ENCODE results near the gene PLOD2. TPM values are rescaled to one million over a fixed set of nuclear protein-coding genes. Genes with fewer than 3 reads are reported as not detected.

Gene PLOD2
- total RNA-seq, 4 donors from 2014 or later = 4.4 to 11.6 (median 10.1) TPM

GRCh38 chr3:146130881-146131371 is 30.1 kb downstream of the PLOD2 start:
- intact Hi-C loops (cut with DNase I; ENCODE audit: low total_unique reads) = no loop called here
- no peak overlapping the region for H3K4me3 ChIP-seq (ENCODE audit: low read depth, poor library complexity, severe bottlenecking)
- WGBS, 2 donors = 81 to 93% methylated on average over 2 of the region's 2 CpGs
- TF ChIP-seq, protein P1, sequence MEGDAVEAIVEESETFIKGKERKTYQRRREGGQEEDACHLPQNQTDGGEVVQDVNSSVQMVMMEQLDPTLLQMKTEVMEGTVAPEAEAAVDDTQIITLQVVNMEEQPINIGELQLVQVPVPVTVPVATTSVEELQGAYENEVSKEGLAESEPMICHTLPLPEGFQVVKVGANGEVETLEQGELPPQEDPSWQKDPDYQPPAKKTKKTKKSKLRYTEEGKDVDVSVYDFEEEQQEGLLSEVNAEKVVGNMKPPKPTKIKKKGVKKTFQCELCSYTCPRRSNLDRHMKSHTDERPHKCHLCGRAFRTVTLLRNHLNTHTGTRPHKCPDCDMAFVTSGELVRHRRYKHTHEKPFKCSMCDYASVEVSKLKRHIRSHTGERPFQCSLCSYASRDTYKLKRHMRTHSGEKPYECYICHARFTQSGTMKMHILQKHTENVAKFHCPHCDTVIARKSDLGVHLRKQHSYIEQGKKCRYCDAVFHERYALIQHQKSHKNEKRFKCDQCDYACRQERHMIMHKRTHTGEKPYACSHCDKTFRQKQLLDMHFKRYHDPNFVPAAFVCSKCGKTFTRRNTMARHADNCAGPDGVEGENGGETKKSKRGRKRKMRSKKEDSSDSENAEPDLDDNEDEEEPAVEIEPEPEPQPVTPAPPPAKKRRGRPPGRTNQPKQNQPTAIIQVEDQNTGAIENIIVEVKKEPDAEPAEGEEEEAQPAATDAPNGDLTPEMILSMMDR (IDR thresholded peaks at IDR 0.05) = no peak
- no peak for TF ChIP-seq POLR2A (IDR thresholded peaks at IDR 0.05)
- no peak for DNase-seq (ENCODE audit: low spot score in 2 of 2)

DNA sequence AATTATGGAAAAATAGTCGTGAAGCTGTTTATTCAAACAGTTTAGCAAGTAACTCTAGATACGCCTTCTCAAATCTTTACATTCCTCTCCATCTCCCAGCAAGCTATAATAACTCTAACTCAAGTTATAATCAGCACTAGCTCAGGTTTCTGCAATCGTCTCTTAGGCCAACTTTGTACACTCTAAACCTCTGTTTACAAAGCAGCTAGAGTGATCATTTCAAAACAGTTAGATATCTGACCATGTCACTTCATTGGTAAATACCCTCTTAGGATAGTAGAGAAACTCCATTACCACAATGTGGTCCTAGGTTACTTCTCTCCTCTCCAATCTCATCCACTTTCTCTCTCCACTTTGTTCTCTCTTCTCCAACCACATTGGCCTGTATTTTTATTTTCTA is 31.2 kb downstream of the PLOD2 start:
- intact Hi-C loops (cut with DNase I; ENCODE audit: low total_unique reads) = no loop called here
- WGBS, 2 donors = 88 to 89% methylated on average over 3 of the region's 3 CpGs
- no peak for DNase-seq (ENCODE audit: low spot score in 2 of 2)

GRCh38 chr3:146128939-146129338 is 32.0 kb downstream of the PLOD2 start:
- TF ChIP-seq, protein P1 (IDR thresholded peaks at IDR 0.05) = no peak
- TF ChIP-seq POLR2A (IDR thresholded peaks at IDR 0.05) = no peak
- 86 to 92% methylated on average over 1 of the region's 1 CpG for WGBS, 2 donors
- intact Hi-C loops (cut with DNase I; ENCODE audit: low total_unique reads) = no loop called here
- no peak for DNase-seq (ENCODE audit: low spot score in 2 of 2)
- no peak overlapping the region for H3K4me3 ChIP-seq (ENCODE audit: low read depth, poor library complexity, severe bottlenecking)

More for the DNA sequence above, 31.2 kb downstream of the PLOD2 start:
- H3K4me3 ChIP-seq (ENCODE audit: low read depth, poor library complexity, severe bottlenecking) = no peak overlapping the region
- no peak for TF ChIP-seq POLR2A (IDR thresholded peaks at IDR 0.05)
- TF ChIP-seq, protein P1 (IDR thresholded peaks at IDR 0.05) = no peak

DNA sequence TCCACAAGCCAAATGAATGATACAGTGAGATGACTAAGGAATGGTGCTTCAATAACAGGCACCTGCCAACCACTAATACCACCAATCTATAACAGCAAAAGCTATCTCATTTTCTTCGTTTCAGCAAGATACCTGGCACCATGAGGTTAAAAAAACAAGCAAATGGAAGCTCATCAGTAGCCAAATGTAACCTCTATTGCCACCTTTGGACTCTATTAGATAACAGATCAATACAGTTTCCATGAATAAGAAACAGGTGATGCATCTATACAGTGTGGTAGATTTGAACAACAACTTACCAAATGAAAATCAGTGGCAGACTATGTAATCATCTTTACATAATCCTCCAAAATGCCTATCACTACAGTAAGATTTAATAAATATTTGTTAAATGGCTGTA is 32.8 kb downstream of the PLOD2 start:
- intact Hi-C loops (cut with DNase I; ENCODE audit: low total_unique reads) = no loop called here
- TF ChIP-seq, protein P1 (IDR thresholded peaks at IDR 0.05) = no peak
- no peak for TF ChIP-seq POLR2A (IDR thresholded peaks at IDR 0.05)
- no peak for DNase-seq (ENCODE audit: low spot score in 2 of 2)
- no peak overlapping the region for H3K4me3 ChIP-seq (ENCODE audit: low read depth, poor library complexity, severe bottlenecking)
- WGBS, 2 donors = 87 to 98% methylated on average over 1 of the region's 1 CpG

DNA sequence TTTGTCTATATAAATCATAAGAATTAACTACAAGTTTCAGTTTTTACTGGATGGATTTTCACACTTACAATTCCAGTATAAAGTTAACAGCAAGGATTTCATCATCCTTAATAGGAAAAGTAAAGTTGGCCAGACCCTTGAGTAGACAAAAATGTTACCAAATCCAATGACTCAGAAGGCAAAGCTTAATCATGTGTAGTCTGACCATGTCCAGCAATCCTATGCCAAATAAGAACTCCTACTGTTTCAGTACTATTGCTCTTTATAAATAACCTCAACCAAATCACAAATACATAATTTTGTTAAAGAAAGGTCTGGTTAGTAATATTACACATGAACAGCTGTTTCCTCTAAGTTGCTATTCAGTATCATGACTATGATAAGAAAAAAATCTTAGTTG is 35.0 kb downstream of the PLOD2 start:
- intact Hi-C loops (cut with DNase I; ENCODE audit: low total_unique reads) = no loop called here
- no peak for DNase-seq (ENCODE audit: low spot score in 2 of 2)
- TF ChIP-seq, protein P1 (IDR thresholded peaks at IDR 0.05) = no peak
- TF ChIP-seq POLR2A (IDR thresholded peaks at IDR 0.05) = no peak
- no peak overlapping the region for H3K4me3 ChIP-seq (ENCODE audit: low read depth, poor library complexity, severe bottlenecking)

GRCh38 chr3:146124126-146124801 is 36.7 kb downstream of the PLOD2 start:
- no peak for DNase-seq (ENCODE audit: low spot score in 2 of 2)
- 81 to 84% methylated on average over 6 of the region's 6 CpGs for WGBS, 2 donors
- no peak overlapping the region for H3K4me3 ChIP-seq (ENCODE audit: low read depth, poor library complexity, severe bottlenecking)
- TF ChIP-seq POLR2A (IDR thresholded peaks at IDR 0.05) = no peak
- TF ChIP-seq, protein P1 (IDR thresholded peaks at IDR 0.05) = no peak
- intact Hi-C loops (cut with DNase I; ENCODE audit: low total_unique reads) = no loop called here
